ENCODE results near the gene VAV2. TPM values are rescaled to one million over a fixed set of nuclear protein-coding genes. Genes with fewer than 3 reads are reported as not detected.

The VAV2 gene
- total RNA-seq, 1 donor from 2014 or later, result 61.9 TPM

GRCh38 chr9:133875131-133875530 is 117.0 kb downstream of the VAV2 start:
- peaks cover 72% of the 10 kb centered on the region for H3K4me1 Mint-ChIP-seq
- no peaks in the 10 kb centered on the region for H3K9me3 Mint-ChIP-seq
- no peaks in the 10 kb centered on the region for H3K27me3 Mint-ChIP-seq (ENCODE audit: low read depth)
- peak overlapping the region; percentile 99 for H3K27ac Mint-ChIP-seq
- no peaks in the 10 kb centered on the region for H3K36me3 Mint-ChIP-seq
- no peak for DNase-seq (ENCODE audit: low spot score in 2 of 2, unreplicated experiment in 2 of 2)
- H3K4me3 Mint-ChIP-seq, result no peak overlapping the region
- TF ChIP-seq CTCF (IDR thresholded peaks at IDR 0.05; ENCODE audit: unreplicated experiment), result no peak

GRCh38 chr9:133874659-133875058 is 117.5 kb downstream of the VAV2 start:
- Mint-ChIP-seq H3K4me3 (peak overlapping the region; percentile 41), H3K4me1 (peaks cover 72% of the 10 kb centered on the region), H3K9me3 (no peaks in the 10 kb centered on the region), H3K36me3 (no peaks in the 10 kb centered on the region), H3K27me3 (ENCODE audit: low read depth) (no peaks in the 10 kb centered on the region), H3K27ac (peak overlapping the region; percentile 99)
- no peak for TF ChIP-seq CTCF (IDR thresholded peaks at IDR 0.05; ENCODE audit: unreplicated experiment)
- DNase-seq (ENCODE audit: low spot score in 2 of 2, unreplicated experiment in 2 of 2), result no peak

- TF ChIP-seq CTCF (IDR thresholded peaks at IDR 0.05; ENCODE audit: unreplicated experiment), result no peak
- Mint-ChIP-seq H3K27me3 (ENCODE audit: low read depth) (no peaks in the 10 kb centered on the region), H3K4me3 (peak overlapping the region; percentile 41), H3K4me1 (peaks cover 70% of the 10 kb centered on the region), H3K36me3 (no peaks in the 10 kb centered on the region), H3K27ac (peak overlapping the region; percentile 99), H3K9me3 (no peaks in the 10 kb centered on the region)
- DNase-seq (ENCODE audit: low spot score in 2 of 2, unreplicated experiment in 2 of 2), result peak; percentile 68 to 83
Measured at GRCh38 chr9:133874060-133874657, 118.0 kb downstream of the VAV2 start.

- no peak for TF ChIP-seq CTCF (IDR thresholded peaks at IDR 0.05; ENCODE audit: unreplicated experiment)
- no peaks in the 10 kb centered on the region for H3K36me3 Mint-ChIP-seq
- no peaks in the 10 kb centered on the region for H3K9me3 Mint-ChIP-seq
- H3K27ac Mint-ChIP-seq, result peak overlapping the region; percentile 99
- no peak for DNase-seq (ENCODE audit: low spot score in 2 of 2, unreplicated experiment in 2 of 2)
- peak overlapping the region; percentile 41 for H3K4me3 Mint-ChIP-seq
- no peaks in the 10 kb centered on the region for H3K27me3 Mint-ChIP-seq (ENCODE audit: low read depth)
- H3K4me1 Mint-ChIP-seq, result peaks cover 69% of the 10 kb centered on the region
Measured at GRCh38 chr9:133873461-133873891, 118.6 kb downstream of the VAV2 start.

GRCh38 chr9:133873009-133873408 is 119.1 kb downstream of the VAV2 start:
- H3K4me1 Mint-ChIP-seq, result peaks cover 69% of the 10 kb centered on the region
- no peaks in the 10 kb centered on the region for H3K36me3 Mint-ChIP-seq
- DNase-seq (ENCODE audit: low spot score in 2 of 2, unreplicated experiment in 2 of 2), result no peak
- no peak for TF ChIP-seq CTCF (IDR thresholded peaks at IDR 0.05; ENCODE audit: unreplicated experiment)
- H3K9me3 Mint-ChIP-seq, result no peaks in the 10 kb centered on the region
- H3K27me3 Mint-ChIP-seq (ENCODE audit: low read depth), result no peaks in the 10 kb centered on the region
- no peak overlapping the region for H3K4me3 Mint-ChIP-seq
- peak overlapping the region; percentile 99 for H3K27ac Mint-ChIP-seq

Data from mesothelial cell of epicardium (in vitro differentiated cells).